ENCODE results near the gene HIVEP3.

- TF ChIP-seq EZH2 (IDR thresholded peaks at IDR 0.05; ENCODE audit: borderline replicate concordance, low read depth, low read length, severe bottlenecking): no peak
- no peak for TF ChIP-seq CTCF (IDR thresholded peaks at IDR 0.05; ENCODE audit: borderline replicate concordance, extremely low read depth, low read length, poor library complexity, severe bottlenecking)
Measured at GRCh38 chr1:41709873-41710272, 208.8 kb downstream of the HIVEP3 start.

Measured in DND-41 (cell line).